GM21526 (cell line): Measurements from ENCODE around the gene SCO1.
"Not testable (repeated sequence)": the region's sequence is repeated elsewhere in the genome, so short reads cannot be mapped to it uniquely, and the experiment has no call there.

Source experiments
- ATAC-seq: cut with Tn5 transposase; IDR thresholded peaks from one replicate; pipeline ENCODE4 v1.9.1; 2021; ENCODE audit warnings: moderate library complexity; ENCODE audit not compliant: unreplicated experiment, low FRiP score

SCO1 gene

GRCh38 chr17:10697092-10698081 lies at the start of gene SCO1, which contains the start of gene ADPRM:
TSS of gene SCO1 (minus strand) at chr17:10697533. CDS start at chr17:10697507, 26 bp downstream.
TSS of gene ADPRM (plus strand) at chr17:10697594. CDS start at chr17:10704927, 7,333 bp downstream.
- ATAC-seq, result peak; percentile 97

DNA sequence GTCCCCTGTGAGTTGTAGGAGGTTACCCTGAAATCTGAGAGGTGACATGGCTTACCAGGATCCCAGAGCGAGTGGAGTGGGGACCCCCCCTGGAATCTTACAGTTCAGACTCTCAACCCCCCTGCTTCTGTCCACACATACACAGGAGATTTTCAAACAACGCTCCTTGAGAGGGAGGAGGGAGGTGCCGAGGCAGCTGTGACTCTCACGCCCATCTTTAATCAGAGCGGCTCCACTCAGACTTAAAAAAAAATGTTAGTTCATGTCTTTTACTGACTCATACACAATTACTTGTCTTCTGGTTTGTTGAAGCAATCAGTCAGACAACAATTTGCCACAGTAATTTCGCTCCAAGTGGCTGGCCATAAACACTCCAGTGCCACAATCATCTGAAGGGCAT lies 47.9 kb upstream of the SCO1 start:
- ATAC-seq, result no peak

DNA sequence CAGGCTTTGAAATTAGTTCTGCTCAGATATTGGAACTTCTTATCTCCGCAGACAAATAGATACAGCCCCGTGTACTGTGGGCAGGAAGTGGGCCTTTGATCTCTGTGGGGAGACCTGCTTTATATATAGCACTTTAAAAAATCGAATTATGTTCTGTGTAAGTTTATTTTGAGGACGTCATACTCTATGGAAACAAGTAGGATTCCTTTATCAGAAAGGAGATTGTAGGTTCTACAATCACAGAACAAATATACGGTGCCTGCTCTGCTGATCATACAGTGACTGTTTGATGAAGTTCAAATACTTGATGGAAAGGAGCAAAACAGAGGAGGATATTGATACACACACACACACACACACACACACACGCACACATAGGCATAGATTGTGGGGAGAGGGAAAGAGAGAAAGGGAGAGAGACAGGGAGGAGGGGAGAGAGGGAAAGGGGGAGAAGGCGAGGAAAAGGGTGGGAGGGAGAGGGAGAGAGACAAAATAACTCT lies 47.2 kb upstream of the SCO1 start:
- ATAC-seq, result no peak

GRCh38 chr17:10743316-10744009 lies 46.1 kb upstream of the SCO1 start:
- no peak for ATAC-seq

- no peak for ATAC-seq
These were observed 45.1 kb upstream of the SCO1 start for GRCh38 chr17:10742431-10742830.

DNA sequence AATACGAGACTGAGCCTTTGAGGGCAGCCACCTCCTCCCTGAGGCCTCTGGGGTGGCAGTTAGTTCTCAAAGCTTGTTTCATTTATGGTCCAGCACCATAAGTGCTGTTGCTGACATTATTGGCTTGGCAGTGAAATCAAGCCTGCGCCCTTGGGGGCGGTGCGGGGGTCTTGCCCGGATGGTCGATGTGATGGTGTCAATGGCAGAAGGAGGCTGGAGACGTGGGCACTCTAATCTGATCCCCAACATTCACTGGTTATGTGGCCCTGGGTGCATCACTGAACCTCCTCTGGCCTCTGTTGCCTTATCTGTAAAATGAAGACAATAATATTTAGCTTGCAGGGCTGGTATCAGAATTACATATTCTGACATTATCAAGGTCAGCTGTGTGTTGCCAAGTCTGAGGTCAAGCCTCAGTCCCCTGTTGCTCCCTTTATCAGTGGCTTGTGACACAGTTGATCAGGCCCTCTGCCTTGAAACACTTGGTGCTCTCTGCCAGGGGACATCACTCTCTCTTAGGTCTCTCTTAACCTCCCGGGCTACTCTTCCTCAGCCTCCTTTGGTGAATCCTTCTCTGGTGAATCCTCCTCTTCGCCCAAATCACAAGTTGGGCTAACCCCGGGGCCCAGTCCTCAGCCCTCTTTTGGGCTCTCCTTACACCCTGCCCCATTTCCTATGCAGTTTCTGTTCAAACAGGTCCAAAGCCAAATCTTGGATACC lies 44.2 kb upstream of the SCO1 start:
- ATAC-seq, result no peak

DNA sequence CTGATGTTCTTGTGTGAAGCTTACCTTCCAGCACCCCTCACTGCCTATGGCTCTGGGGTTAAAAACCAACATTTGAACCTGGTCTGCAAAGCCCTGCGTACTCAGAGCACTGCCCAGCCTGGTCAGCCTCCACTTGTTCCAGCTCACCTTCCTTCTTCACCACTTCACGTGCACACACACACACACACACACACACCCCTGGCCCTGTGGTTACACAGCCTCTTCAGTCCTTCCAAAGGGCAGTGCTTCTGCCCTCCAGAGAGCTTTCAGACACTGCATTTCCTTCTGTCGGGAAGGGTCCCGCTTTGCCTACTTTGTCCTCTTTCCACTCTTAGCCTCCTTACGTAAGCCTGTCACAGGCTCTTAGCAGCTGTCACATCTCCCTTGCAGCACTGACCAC lies 42.1 kb upstream of the SCO1 start:
- no peak for ATAC-seq

DNA sequence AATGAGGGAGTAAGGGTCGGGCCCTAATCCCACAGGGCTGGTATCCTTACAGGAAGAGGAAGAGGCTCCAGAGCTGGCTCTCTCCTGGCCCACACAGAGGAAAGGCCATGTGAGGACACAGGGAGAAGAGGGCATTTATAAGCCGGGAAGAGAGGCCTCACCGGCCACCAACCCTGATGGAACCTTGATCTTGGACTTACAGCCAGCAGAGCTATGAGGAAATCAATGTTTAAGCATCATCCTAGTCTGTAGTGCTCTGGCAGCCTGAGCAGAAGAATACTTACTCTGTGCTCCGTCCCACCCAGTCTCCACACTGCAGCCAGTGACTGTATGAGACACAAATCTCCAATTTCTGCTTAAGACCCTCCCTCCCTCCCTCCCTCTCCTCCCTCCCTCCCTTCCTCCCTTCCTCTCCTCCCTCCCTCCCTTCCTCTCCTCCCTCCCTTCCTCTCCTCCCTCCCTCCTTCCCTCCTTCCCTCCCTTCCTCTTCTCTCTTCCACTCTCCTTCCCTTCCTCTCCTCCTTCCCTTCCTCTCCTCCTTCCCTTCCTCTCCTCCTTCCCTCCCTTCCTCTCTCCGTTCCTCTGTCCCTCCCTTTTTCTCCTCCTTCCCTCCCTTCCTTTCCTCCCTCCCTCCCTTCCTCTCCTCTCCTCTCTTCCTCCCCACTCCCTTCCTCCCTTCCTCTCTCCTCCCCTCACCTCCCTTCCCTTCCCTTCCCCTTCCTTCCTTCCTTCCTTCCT lies 41.4 kb upstream of the SCO1 start:
- ATAC-seq, result no peak

GRCh38 chr17:10737736-10738135 lies 40.4 kb upstream of the SCO1 start:
- ATAC-seq, result no peak

GRCh38 chr17:10737168-10737622 lies 39.9 kb upstream of the SCO1 start:
- no peak for ATAC-seq

GRCh38 chr17:10735821-10736220 lies 38.5 kb upstream of the SCO1 start:
- no peak for ATAC-seq

- no peak for ATAC-seq
These were observed 37.9 kb upstream of the SCO1 start for GRCh38 chr17:10735251-10735650.

DNA sequence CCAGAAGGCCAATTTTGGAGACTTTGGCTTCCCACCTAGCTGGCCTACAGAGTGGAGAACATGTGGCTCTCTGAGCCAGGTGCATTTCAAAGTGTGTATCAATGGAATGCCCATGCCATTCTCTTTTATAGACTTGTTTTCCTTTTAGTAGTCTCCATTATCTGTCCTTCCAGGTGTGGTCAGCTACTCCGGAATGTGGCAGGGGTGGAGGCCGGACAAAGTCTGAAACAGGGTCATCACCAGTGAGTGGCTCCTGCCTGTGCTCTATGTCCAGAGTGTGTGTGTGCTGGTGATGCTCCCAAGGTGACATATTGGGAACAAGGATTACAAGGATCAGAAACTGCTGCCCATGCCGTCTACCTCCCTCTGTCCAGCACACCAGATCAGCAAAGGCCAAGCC lies 36.3 kb upstream of the SCO1 start:
- no peak for ATAC-seq

DNA sequence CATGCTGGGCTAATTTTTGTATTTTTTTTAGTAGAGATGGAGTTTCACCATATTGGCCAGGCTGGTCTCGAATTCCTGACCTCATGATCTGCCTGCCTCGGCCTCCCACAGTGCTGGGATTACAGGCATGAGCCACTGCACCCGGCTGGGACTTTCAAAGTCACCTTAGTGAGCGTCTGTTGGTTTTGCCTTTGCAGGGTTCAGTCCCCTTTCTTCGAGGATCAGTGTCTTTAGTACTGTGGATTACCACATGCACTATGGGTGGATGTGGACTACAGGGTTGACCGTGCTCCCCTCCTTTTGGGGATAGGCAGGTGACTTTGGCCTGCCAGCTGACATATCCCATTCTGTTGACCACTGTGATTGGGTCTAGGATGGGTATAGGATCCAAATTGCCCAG lies 34.8 kb upstream of the SCO1 start:
- ATAC-seq, result not testable (repeated sequence)

GRCh38 chr17:10731408-10731879 lies 34.1 kb upstream of the SCO1 start:
- no peak for ATAC-seq

DNA sequence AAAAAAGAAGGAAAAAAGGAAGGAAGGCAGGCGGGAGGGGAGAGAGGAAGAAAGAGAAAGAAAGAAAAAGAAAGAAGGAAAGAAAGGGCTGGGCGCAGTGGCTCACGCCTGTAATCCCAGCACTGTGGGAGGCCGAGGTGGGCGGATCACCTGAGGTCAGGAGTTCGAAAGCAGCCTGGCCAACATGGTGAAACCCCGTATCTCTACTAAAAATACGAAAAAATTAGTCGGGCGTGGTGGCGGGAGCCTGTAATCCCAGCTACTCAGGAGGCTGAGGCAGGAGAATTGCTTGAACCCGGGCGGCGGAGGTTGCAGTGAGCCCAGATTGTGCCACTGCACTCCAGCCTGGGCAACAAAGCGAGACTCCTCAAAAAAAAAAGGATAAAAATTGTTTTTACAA lies 32.9 kb upstream of the SCO1 start:
- not testable (repeated sequence) for ATAC-seq

DNA sequence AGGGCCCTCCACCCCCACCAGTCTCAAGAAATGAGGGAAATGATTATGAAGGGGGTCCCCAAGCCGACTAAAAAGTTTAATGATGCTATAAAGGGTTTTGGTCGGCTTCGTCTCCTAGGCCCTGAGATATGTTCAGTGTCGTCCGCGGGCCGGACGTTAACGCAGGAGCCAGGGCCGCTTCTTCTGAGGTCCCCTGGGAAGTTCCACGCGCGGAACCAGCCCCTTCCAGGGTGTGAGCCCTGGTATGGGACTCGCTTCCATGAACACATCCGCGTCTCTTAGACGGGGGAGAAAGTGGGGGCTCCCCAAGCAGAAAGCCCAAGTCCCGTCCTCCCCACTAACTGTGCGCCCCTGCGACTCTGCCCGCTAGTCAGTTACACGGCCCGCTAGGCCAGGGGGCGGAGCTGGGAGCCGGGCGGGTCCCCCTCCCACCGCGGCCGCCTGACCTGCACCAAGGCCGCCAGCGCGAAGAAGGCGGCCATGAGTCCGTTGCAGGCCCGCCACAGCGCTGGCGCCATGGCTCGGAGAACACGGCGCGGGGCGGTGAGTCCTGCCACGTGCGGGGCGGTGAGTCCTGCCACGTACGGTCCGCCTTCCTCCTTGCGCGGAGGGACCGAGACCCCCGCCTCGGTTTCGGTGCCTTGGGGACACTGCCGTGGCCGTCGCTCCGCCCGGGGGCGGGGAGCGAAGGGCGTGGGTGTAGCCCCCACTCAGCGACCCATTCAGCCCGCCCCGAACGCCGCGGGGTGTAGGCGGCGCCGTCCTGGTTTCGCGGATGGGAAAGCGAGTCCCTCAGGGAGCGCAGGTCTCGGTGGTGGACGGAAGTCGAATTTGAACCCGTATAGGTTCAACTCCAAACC lies 32.2 kb upstream of the SCO1 start, which contains the start of gene TMEM220:
TSS of gene TMEM220 (minus strand) at position 690 of the 860 bp plus-strand sequence. CDS start at position 518, 172 bp downstream.
- peak; percentile 54 for ATAC-seq

DNA sequence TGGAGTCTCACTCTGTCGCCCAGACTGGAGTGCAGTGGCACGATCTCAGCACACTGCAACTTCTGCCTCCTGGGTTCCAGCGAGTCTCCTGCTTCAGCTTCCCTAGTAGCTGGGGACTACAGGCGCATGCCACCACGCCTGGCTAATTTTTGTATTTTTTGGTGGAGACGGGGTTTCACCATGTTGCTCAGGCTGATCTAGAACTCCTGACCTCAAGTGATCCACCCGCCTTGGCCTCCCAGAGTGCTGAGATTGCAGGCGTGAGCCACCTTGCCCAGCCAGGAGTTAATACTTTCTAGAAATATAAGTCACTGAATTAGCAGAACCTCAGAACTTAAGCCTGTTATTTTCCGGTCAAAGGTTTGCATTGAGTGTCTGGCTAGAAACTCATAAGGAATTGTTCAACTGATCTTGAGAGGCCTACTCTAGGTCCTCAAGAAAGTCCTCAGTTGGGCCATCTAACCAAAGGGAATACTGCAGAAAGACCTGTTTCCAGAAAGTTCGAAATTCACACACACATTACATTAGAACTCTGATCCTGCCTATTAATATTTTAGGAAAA lies 31.1 kb upstream of the SCO1 start:
- no peak for ATAC-seq
